GF-D8 (cell line): ENCODE measurements around the gene FBXL5.
"Not testable (repeated sequence)": the region's sequence is repeated elsewhere in the genome, so short reads cannot be mapped to it uniquely, and the experiment has no call there.

Experiments used
- DNase-seq: peaks from one replicate; lab custom pipeline; 2025; lab: John Stamatoyannopoulos, UW

FBXL5 gene

DNA sequence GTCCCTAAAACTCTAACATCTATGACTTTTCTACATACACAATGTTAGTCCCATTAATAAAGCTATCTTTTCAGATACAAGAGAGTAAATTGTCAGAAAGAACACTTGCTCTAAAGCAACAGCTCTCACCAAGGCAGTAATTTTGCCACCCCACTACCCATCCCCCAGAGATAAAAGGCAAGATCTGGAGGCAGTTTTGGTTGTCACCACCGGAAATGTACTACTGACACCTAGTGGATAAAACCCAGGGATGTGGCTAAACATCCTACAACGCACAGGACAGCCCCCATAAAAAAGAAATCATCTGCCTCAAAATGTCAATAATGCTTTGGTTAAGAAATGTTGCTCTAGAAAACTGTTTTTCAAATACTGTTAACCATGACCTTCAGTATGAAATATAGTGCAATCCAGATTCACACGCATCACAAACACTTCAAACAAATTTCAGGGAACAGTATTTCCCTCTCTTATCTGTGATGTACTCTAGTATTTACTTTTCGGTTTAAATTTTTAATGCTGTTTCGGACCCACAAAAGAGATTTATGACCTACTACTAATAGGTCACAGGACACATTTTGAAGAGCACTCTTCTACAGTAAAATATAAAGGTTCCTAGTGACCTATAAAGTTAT is 5.1 kb downstream of the FBXL5 start:
- DNase-seq: peak; percentile 26

DNA sequence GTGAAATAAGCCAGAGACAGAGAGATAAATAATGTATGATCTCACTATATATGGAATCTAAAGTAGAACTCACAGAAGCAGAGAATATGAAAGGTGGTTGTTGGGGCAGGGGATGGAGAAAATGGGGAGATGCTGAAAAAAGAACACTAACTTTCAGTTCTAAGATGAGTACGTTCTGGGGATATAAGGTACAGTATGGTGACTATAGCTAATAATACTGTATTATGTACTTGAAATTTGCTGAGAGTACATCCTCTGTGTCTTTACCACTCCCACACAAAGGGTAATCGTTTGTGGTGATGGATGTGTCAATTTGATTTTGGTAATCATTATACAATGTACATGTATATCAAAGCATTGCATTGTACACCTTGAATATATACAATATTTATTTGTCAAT is 6.6 kb downstream of the FBXL5 start:
- DNase-seq: no peak

DNA sequence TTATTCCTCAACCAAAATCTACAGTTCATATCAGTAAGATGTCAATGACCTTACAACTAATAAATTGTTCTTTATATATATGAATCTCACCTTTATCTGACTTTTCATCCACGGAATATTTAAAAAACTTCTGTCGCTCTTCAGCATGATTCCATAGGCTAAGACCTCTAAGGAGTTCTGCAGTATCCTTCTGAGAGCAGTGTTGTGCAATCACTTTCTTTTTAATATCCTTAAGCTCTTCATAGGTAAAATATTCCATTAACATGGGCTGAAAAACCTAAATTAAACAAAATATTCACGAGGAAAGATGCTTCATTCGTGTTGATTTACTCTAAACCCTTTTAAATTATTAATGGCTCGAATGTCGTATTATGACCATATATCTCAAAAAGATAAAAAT is 16.7 kb downstream of the FBXL5 start:
- no peak for DNase-seq

DNA sequence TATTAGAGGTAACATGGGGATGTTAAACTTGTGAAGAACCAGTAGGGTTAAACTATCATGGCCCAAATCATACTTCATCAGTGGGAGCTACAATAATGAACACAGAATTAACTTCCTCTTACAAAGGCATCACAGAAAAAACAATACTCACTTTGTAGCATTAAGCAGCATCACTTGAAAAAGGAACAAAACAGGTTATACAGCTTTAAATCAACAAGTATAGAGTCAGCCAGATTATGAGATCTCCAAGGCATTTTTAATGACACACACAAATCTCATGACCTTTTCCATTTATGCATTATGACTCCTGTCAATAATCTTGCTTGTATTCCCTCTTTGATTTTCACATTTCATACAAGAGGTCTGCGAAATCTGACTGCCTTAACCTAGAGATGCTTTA is 18.3 kb downstream of the FBXL5 start:
- DNase-seq: no peak

DNA sequence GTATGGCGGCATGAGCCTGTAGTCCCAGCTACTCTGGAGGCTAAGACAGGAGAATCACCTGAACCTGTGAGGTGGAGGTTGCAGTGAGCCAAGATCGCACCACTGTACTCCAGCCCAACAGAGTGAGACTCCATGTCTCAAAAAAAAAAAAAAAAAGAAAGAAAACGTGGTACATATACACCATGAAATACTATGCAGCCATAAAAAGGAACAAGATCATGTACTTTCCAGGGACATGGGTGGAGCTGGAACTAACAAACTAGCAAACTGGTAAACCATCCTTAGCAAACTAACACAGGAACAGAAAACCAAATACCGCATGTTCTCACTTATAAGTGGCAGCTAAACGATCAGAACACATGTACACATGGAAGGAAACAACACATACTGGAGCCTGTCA is 37.8 kb downstream of the FBXL5 start:
- not testable (repeated sequence) for DNase-seq

DNA sequence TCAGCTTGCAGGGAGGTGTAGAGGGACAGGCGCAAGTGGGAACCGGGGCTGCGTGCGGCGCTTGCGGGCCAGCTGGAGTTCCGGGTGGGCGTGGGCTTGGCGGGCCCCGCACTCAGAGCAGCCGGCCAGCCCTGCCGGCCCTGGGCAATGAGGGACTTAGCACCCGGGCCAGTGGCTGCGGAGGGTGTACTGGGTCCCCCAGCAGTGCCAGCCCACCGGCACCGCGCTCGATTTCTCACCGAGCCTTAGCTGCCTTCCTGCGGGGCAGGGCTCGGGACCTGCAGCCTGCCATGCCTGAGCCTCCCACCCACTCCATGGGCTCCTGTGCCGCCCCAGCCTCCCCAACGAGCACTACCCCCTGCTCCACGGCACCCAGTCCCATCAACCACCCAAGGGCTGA is 40.3 kb downstream of the FBXL5 start:
- not testable (repeated sequence) for DNase-seq

DNA sequence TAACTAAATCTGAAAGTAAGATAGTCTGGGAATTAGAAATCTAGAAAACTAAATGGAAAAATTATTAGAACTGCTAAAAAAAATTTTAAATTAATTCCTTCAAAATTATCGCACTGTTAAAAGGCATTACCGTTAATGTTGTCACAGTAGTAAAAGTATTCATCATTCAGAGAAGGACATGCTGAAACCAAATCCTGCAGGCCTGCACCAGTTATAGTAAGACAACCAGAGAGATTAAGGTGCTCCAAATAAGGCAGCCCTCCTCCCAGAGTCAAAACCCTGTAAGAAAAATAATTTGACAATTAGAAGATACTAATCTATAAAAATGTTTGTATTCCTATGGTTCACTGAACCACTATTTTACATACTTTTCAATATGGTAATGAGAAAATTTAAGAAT is 43.0 kb downstream of the FBXL5 start:
- DNase-seq: no peak

DNA sequence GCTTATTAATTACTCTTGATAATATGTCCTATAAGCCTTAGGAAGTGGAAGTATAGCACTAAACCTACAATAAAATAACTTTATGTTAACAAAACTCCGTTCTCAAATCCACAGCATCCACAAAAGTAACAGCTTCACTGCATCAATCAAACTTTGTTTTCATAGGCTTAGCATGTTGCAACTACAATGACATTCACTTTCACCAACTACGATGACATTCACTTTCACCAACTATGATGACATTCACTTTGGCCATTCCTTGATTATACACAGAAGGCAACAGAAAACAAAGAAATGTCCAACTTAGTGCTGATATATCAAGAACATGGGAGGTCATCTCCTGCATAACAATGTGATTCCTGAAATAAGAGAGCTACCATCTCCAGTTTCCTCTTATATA is 44.3 kb downstream of the FBXL5 start:
- DNase-seq: no peak

DNA sequence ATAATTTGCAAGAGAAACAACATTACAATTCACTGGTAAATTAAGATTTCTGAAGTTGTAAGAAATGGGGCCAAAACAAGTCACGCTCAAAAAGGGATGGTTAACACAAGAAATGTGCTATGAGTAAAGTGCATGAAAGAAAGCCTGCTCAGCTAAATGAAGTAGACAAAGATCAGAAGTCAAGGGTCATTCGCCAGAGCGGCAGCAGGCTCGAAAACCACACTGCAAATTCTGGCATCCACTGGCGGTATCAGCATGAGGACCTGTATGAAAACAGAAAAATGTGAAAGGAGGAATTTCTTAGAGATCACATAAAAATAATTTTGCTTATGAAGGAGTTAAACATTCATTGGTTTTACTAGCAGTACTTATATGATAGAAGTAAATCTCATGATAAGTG is 49.6 kb downstream of the FBXL5 start:
- DNase-seq: no peak

DNA sequence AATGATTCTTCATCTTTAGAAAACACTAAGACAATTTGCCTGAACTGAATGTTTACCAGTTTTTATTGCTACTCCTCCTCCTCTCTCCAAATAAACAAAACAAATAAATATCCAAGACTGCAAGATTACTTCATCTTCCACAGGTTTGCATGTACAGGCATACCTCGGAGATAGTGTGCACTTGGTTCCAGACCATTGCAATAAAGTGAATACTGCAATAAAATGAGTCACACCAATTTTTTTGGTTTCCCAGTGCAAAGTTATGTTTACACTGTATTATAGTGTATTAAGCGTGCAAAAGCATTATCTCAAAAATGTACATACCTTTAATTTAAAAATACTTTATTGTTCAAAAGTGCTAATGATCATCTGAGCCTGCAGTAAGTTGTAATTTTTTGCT is 53.3 kb downstream of the FBXL5 start:
- no peak for DNase-seq

DNA sequence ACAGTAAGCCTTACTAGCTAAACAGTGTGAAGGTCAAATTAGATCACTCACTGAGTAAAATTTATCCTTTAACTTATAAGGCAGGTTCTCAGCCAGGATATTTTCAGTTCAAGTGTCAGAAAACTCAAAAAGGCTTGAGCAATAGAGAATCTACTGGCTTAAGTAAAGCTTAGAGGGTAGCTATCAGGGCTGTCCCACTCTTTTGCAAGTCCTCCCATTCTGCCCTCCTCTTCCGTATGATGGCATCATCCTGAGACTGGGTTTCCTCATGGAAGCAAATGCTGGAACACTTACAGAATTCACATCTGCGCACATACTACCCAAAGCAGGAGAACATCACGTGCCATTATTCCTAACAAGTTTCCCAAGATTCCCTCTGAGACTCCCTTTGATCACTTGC is 55.0 kb downstream of the FBXL5 start:
- DNase-seq: no peak

DNA sequence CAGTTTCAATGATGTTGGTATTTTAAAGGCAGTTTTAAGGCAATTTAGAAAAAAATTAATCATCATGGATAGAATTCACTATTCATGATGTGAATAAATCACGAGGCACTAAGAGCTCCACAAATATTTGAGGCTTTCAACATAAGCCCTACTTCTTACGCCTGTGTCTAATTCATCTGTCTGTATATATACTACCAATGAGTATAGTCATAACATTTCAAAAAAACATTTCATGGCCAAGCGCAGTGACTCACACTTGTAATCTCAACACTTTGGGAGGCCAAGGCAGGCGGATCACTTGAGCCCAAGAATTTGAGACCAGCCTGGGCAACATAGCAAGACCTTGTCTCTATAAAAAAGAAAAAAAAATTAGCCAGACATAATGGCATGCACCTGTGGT is 56.5 kb downstream of the FBXL5 start:
- DNase-seq: no peak

DNA sequence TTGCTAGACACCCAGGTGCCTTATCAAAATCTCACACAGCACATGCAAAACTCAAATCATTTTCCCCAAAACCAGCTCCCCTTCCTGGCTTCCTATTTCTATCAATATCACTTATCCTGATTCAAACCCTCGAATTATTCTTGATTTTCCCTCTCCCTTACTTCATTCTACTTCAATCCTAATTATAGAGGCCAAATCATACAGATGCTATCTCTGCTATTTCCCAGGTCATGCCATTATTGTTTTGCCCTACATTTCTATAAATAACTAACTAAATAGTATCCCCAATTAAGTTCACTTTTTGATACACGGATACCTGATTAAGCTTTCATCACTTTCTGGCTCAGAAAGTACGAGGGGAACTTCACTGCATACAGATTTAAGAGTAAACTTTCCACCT is 62.4 kb downstream of the FBXL5 start:
- no peak for DNase-seq

DNA sequence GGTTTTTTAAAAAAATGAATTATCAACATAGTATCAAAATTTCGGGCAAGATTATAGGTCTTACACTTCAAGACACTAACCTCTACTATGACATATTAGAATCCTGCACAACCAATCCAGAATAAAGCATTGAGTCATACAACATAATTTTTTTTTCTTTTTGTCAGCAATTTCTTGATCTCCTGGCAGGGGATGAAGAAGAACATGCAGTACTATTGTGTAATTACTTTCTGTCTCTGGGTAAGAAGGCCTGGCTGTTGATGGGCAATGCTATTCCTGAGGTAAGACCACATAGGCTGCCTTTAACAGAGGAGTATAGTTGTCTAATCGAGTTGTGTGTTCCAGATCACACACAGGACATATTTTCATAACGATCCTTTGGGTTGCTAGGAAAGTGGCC is 67.5 kb downstream of the FBXL5 start:
- no peak for DNase-seq

DNA sequence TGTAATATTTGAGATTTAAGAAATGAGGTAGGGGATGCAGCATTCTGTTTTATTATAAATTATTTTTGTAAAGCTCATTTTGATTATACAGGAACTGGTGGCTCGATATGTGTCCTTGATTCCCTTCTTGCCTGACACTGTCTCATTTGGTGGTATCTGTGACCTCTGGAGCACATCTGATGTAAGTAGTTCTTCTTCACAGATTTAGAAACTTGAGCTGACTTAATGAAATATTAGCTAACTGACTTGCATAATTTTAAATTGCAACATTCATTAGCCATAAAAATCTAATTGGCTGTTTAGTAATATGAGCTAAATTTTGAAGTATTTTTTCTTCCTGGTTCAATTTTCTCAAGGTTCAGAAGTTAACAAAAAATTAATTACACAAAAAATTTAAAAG is 69.1 kb downstream of the FBXL5 start:
- DNase-seq: no peak

DNA sequence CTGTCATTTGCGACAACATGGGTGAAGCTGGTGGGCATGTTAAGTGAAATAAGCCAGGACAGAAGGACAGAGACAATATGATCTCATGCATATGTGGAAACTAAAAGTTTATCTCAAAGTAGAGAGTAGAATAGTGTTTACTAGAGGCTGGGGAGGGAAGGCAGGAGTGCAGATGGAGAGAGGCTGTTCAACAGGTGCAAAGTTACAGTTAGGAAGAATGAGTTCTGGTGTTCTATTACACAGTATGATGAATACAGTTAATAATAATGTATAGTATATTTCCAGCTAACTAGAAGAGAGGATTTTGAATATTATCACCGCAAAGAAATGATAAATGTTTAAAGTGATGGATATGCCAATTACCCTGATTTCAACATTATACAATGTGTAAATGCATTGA is 69.8 kb downstream of the FBXL5 start:
- DNase-seq: no peak

DNA sequence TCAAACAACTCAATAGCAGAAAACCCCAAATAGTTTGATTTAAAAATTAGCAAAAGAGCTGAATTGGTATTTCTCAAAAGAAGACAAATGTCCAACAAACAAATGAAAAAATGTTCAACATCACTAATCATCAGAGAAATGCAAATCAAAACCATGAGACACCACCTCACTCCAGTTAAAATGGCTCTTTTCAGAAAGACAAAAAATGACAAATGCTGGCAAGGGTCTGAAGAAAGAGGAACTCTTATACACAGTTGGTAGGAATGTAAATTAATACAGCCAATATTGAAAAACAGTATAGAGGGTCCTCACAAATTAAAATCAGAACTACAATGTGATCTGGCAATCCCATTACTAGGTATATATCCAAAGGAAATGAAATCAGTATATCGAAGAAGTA is 70.4 kb downstream of the FBXL5 start:
- no peak for DNase-seq

DNA sequence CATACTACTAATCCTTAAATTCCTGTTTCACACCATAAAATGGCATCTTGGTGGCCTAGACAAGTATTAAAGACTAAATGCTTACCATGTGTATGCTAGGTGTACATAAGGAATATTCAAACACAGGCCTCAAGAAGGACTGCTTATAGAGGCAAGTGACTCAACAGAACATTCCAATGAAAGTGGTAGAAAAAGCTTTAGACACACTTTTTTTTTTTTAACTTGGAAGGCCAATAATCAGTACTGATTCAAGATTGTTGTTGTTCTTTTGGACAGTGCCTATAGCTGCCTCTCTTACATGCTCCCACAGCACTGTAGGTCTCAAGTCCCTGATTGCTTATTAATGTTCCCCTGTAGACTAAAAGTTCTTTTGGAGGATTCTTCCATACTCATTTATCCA is 77.6 kb downstream of the FBXL5 start:
- no peak for DNase-seq

DNA sequence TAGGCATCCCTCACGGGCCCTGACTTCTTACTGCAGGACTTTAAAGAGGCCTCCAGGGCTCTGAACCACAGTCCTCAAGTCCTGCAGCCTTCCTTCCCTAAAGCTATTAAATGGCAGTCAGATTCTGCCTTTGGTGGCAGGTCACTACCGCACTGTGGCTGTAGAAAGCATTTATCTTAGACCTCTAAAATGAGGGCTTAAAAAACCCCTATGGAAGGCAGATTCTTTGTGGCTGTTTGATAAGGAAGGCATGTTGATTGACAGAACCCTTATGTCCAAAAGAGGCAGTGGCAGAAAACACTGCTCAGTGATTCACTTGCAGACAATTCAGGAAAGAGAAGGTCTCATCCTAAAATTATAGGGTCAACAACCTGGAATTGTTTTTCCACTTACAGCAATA is 79.2 kb downstream of the FBXL5 start:
- no peak for DNase-seq

DNA sequence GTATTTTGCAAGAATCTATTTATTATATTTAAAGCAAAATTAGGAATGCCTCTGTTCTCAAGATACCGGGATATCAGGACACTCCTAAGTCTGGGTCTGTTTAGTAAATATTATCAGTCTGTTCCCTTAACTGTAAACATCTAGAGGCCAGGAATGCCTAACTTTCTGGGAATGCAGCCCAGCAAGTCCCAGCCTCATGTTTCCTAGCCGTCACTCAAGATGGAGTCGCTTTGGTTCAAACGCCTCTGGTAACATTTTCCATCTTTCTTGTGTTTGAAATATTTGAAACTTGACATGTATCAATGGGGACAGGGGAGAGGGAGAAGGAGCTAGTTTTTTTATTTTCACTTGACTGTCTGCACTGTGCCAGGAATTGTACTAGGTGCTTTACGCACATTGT is 85.4 kb downstream of the FBXL5 start:
- no peak for DNase-seq

DNA sequence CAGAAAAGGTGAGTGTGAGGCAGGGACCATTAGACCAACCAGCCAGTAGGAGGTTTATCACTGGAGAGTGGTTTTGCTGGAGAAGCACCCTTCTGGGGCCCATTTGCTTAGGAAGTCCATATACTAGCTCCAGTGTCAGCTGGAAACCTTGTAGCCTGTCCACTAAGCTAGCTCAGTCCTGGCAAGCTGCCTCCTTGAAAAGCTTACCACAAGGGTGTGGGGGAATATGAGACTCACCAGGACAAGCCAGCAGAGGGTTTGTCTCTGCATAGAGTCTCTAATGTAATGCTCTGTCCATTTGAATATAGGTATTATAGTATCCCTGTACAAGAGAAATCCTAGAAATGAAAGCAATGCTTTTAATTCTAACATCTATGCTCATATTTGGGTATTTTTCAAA is 86.3 kb downstream of the FBXL5 start:
- no peak for DNase-seq

DNA sequence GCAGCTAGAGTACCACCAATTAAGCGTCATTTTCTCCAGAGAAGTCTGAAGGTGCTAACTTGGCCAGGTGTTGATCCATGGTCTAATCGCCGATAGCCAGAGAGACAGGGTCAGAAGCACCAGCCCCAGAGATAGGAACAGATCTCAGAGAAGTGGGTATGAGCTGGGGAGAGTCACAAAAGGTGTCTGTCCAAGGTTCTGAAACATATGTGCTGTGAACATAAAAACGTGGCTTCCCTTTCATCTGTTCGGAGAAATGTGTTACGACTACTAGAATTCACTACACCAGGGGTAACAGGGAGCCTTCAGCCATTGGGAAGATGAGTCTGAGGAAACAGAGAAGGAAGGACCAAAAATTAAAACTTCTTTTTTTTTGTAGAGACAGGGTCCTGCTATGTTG is 91.3 kb downstream of the FBXL5 start:
- no peak for DNase-seq

DNA sequence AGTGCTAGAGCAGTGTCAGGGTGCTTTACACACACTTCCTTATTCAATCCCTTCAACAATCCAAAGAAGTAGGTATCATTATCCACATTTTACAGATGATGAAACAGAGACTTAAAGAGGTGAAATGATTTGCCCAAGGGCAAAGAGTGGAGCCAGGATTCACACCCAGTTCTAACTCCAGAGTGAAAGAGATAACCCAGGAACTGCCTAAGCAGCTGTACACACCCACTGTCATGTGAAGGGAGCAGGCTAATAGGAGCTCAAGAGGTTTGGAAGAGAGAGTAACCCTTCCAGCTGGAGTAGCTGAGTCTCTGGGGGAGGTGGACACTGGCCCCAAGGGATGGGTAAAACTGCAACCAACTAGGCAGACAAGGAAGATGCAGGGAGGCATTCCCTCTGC is 92.5 kb downstream of the FBXL5 start:
- DNase-seq: no peak

DNA sequence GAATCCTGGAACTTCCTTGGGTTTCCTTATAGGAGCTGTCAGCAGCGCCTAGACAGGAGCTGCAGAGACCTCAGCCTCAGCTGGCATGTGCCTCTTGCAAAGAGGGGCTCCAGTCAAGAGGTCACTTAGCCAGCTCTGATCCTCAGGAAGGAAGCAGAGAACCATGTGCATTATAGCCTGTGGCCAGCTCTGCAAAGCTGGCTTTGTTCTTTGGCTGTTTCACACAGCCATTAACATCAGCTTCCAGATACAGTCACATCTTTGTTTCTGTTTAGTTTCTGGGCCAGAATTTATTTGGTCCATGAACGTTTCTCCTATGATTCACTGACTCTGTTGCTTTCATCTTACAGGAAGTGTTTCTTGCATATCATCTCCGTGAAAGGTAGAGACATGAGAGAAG is 93.0 kb downstream of the FBXL5 start:
- DNase-seq: no peak

DNA sequence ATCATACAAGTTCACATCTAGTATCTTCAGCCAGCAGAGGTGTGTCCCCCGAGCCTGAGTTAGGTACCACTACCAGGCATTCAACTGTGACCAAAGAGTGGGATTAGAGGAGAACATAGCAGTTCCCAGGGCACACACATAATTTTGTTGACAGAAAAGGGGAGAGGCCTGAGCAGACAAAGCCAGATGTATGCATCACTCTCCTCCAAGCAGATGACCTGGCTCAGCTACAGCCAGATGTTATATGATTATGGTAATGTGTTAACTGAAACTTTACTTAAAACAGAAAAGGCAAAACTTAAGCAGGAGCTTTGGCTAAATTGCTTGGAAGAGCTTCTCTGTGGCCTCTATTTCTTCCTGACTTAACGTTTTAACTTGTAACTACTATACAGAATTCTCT is 96.6 kb downstream of the FBXL5 start:
- no peak for DNase-seq
